Measurements from ENCODE around the gene GRB14.

Gene GRB14

GRCh38 chr2:164662066-164662465 is 40.8 kb upstream of the GRB14 start:
- Histone ChIP-seq H3K36me3 (no peaks in the 10 kb centered on the region), H3K4me1 (no peaks in the 10 kb centered on the region), H3K4me3 (ENCODE audit: low read depth, low read length) (no peak overlapping the region), H3K27me3 (no peaks in the 10 kb centered on the region), H3K9me3 (no peaks in the 10 kb centered on the region)
- TF ChIP-seq CTCF (IDR thresholded peaks at IDR 0.05; ENCODE audit: low read depth, low read length) = no peak
- DNase-seq = no peak

- no peak overlapping the region for H3K4me3 ChIP-seq (ENCODE audit: low read depth, low read length)
- no peak for DNase-seq
- H3K4me1 ChIP-seq = no peaks in the 10 kb centered on the region
Measured at GRCh38 chr2:164661349-164661748, 40.1 kb upstream of the GRB14 start.

GRCh38 chr2:164657129-164657528 is 35.8 kb upstream of the GRB14 start:
- no peak for TF ChIP-seq CTCF (IDR thresholded peaks at IDR 0.05; ENCODE audit: low read depth, low read length)
- no peaks in the 10 kb centered on the region for H3K27me3 ChIP-seq
- no peaks in the 10 kb centered on the region for H3K4me1 ChIP-seq
- no peak overlapping the region for H3K4me3 ChIP-seq (ENCODE audit: low read depth, low read length)
- H3K9me3 ChIP-seq = no peaks in the 10 kb centered on the region
- DNase-seq = no peak
- H3K36me3 ChIP-seq = no peaks in the 10 kb centered on the region

More at GRCh38 chr2:164661349-164661748, 40.1 kb upstream of the GRB14 start:
- no peaks in the 10 kb centered on the region for H3K9me3 ChIP-seq
- H3K27me3 ChIP-seq = no peaks in the 10 kb centered on the region
- no peaks in the 10 kb centered on the region for H3K36me3 ChIP-seq
- TF ChIP-seq CTCF (IDR thresholded peaks at IDR 0.05; ENCODE audit: low read depth, low read length) = no peak

- H3K36me3 ChIP-seq = no peaks in the 10 kb centered on the region
- no peak overlapping the region for H3K4me3 ChIP-seq (ENCODE audit: low read depth, low read length)
- no peak for DNase-seq
- TF ChIP-seq CTCF (IDR thresholded peaks at IDR 0.05; ENCODE audit: low read depth, low read length) = no peak
- no peaks in the 10 kb centered on the region for H3K4me1 ChIP-seq
- no peaks in the 10 kb centered on the region for H3K27me3 ChIP-seq
- no peaks in the 10 kb centered on the region for H3K9me3 ChIP-seq
Measured at GRCh38 chr2:164655750-164656149, 34.5 kb upstream of the GRB14 start.

- H3K4me3 ChIP-seq (ENCODE audit: low read depth, low read length) = no peak overlapping the region
- no peak for TF ChIP-seq CTCF (IDR thresholded peaks at IDR 0.05; ENCODE audit: low read depth, low read length)
- H3K4me1 ChIP-seq = no peaks in the 10 kb centered on the region
- no peaks in the 10 kb centered on the region for H3K9me3 ChIP-seq
- no peaks in the 10 kb centered on the region for H3K36me3 ChIP-seq
- no peak for DNase-seq
- H3K27me3 ChIP-seq = no peaks in the 10 kb centered on the region
Measured at GRCh38 chr2:164655336-164655735, 34.1 kb upstream of the GRB14 start.

GRCh38 chr2:164651361-164651760 is 30.1 kb upstream of the GRB14 start:
- no peak for TF ChIP-seq CTCF (IDR thresholded peaks at IDR 0.05; ENCODE audit: low read depth, low read length)
- no peak for DNase-seq
- no peak overlapping the region for H3K4me3 ChIP-seq (ENCODE audit: low read depth, low read length)
- no peaks in the 10 kb centered on the region for H3K36me3 ChIP-seq
- no peaks in the 10 kb centered on the region for H3K4me1 ChIP-seq
- no peaks in the 10 kb centered on the region for H3K27me3 ChIP-seq
- no peaks in the 10 kb centered on the region for H3K9me3 ChIP-seq

Measured in BE2C (cell line).